GM12878 (cell line): ENCODE data around the gene CEP131. TPM values are rescaled to one million over a fixed set of nuclear protein-coding genes. Genes with fewer than 3 reads are reported as not detected.

Experiments
- ATAC-seq: fragments of 200-7000 bp; cut with Tn5 transposase; 3 replicates; pipeline ENCODE4 v1.9.1; 2020; ENCODE audit warnings: mild to moderate bottlenecking, moderate library complexity
- BruUV-seq: library from RNA; stranded (reverse); fragments of 400-500 nt; replicated peaks from 2 replicates; lab custom pipeline; 2021; lab: Mats Ljungman, UMichigan
- CTCF ChIA-PET: fragments of 300-600 bp; sonication (Branson Sonifier 250); formaldehyde crosslinking; extraction: SDS; loops from one replicate; lab custom pipeline; 2021; ENCODE audit warnings: inconsistent platforms; lab: Yijun Ruan, JAX
- POLR2A ChIA-PET: fragments of 350-600 bp; formaldehyde crosslinking; extraction: SDS; loops from one replicate; lab custom pipeline; 2021; ENCODE audit warnings: inconsistent platforms; lab: Charles Lee
- RAD21 ChIA-PET: fragments of 300-600 bp; sonication (Branson Sonifier 250); formaldehyde crosslinking; loops from one replicate; lab custom pipeline; 2023; ENCODE audit warnings: antibody characterized with exemption; ENCODE audit not compliant: unreplicated experiment; lab: Charles Lee
- SMC1A ChIA-PET: fragments of 300-600 bp; sonication (Branson Sonifier 250); formaldehyde crosslinking; loops from one replicate; lab custom pipeline; 2023; ENCODE audit not compliant: unreplicated experiment, uncharacterized antibody; lab: Charles Lee
- DNase-seq: peaks from one replicate; pipeline ENCODE4 v3.0.0-alpha.2; 2011; ENCODE audit warnings: low read depth, low spot score
- FAIRE-seq: peaks from 3 replicates; lab custom pipeline; 2011; peaks lifted over from hg19 to GRCh38; lab: Jason Lieb, UNC
- H2AFZ ChIP-seq: 2 replicates; pipeline ENCODE4 v1.6.0; 2011; ENCODE audit warnings: low read depth, low read length, control low read depth; ENCODE audit not compliant: control insufficient read depth
- H3K27ac ChIP-seq: 2 replicates; pipeline ENCODE4 v1.5.1; 2011; ENCODE audit warnings: control low read depth; ENCODE audit not compliant: control insufficient read depth, insufficient read depth
- H3K27me3 ChIP-seq, 2 experiments: replicated peaks in 1 of 2; 2 replicates each; pipeline versions ENCODE4 v1.6.0 to v1.6.1; 2011; ENCODE audit warnings: low read length in 1 of 2; ENCODE audit not compliant: control insufficient read depth in 2 of 2, insufficient read depth in 2 of 2
- H3K36me3 ChIP-seq, 2 experiments: 2 replicates each; pipeline ENCODE4 v1.5.1; 2011; ENCODE audit warnings: low read length in 1 of 2; ENCODE audit not compliant: control insufficient read depth in 2 of 2, insufficient read depth in 2 of 2
- H3K4me1 ChIP-seq: 2 replicates; pipeline ENCODE4 v1.6.1; 2011; ENCODE audit warnings: mild to moderate bottlenecking, low read length, moderate library complexity, mixed read lengths; ENCODE audit not compliant: control insufficient read depth, insufficient read depth
- H3K4me2 ChIP-seq: 2 replicates; pipeline ENCODE4 v1.6.0; 2011; ENCODE audit warnings: control low read depth; ENCODE audit not compliant: control insufficient read depth, insufficient read depth
- H3K4me3 ChIP-seq: fragments of 200-600 bp; sonication (generic); 2 replicates; pipeline ENCODE4 v1.5.1; 2016
- H3K79me2 ChIP-seq: 2 replicates; pipeline ENCODE4 v1.6.0; 2011; ENCODE audit warnings: low read length; ENCODE audit not compliant: control insufficient read depth, insufficient read depth
- H3K9ac ChIP-seq: 2 replicates; pipeline ENCODE4 v1.8.0; 2011; ENCODE audit warnings: low read length, control low read depth, mixed read lengths; ENCODE audit not compliant: control insufficient read depth, insufficient read depth
- H3K9me3 ChIP-seq: replicated peaks from 3 replicates; pipeline ENCODE4 v1.5.1; 2011; ENCODE audit warnings: mild to moderate bottlenecking, low read length; ENCODE audit not compliant: control insufficient read depth, insufficient read depth
- H4K20me1 ChIP-seq: 2 replicates; pipeline ENCODE4 v1.6.0; 2011; ENCODE audit not compliant: control insufficient read depth, insufficient read depth
- CBX3 ChIP-seq: fragments of 200-600 bp; sonication (generic); IDR thresholded peaks from 2 replicates; pipeline ENCODE4 v1.6.1; 2016; ENCODE audit warnings: low read depth, borderline replicate concordance
- KLF5 ChIP-seq: fragments of 450-650 bp; IDR thresholded peaks from 2 replicates; pipeline ENCODE4 v1.6.1; 2014; ENCODE audit warnings: mild to moderate bottlenecking; ENCODE audit not compliant: partially characterized antibody
- PAX5 ChIP-seq: IDR thresholded peaks from 2 replicates; pipeline ENCODE4 v1.6.1; 2011; ENCODE audit warnings: low read depth, low read length, borderline replicate concordance
- PML ChIP-seq: IDR thresholded peaks from 2 replicates; pipeline ENCODE4 v1.6.1; 2012; ENCODE audit warnings: low read length, inconsistent platforms
- RB1 ChIP-seq: fragments of 450-650 bp; formaldehyde crosslinking; IDR thresholded peaks from 2 replicates; pipeline ENCODE4 v1.6.1; 2017; ENCODE audit warnings: mild to moderate bottlenecking, borderline replicate concordance
- RCOR1 ChIP-seq: conservative IDR thresholded peaks from 2 replicates; pipeline ENCODE4 v1.6.1; 2012; ENCODE audit warnings: low read depth, low read length, improper control_type of control experiment
- STAT3 ChIP-seq: IDR thresholded peaks from 2 replicates; pipeline ENCODE4 v1.6.1; 2011; ENCODE audit warnings: low read depth, low read length, improper control_type of control experiment
- WGBS: methylation state at CpG from one replicate; pipeline ENCODE4 v1.1.6; 2016; ENCODE audit warnings: low lambda C conversion rate; ENCODE audit not compliant: insufficient replicate concordance, insufficient coverage; ENCODE audit errors: missing lambda C conversion rate; 5-methylcytosine and 5-hydroxymethylcytosine counted together
- in situ Hi-C: fragments of 300-500 bp; cut with MboI; formaldehyde crosslinking; loops from 9 replicates; pipeline ENCODE4 v1.14.3; 2018; ENCODE audit warnings: mixed read lengths
- intact Hi-C: fragments of 100-400 bp; cut with micrococcal nuclease; formaldehyde crosslinking; loops from one replicate; pipeline ENCODE4 v1.14.2; 2022; ENCODE audit not compliant: unreplicated experiment
- polyA plus RNA-seq, 11 experiments: library from polyadenylated mRNA; depleted of rRNA in 4 of 11; unstranded in 6 of 11; stranded (reverse) in 5 of 11; fragments of >200 nt; fragmentation: Nextera tagmentation in 4 of 11; fragmentation: Illumina TruSeq in 1 of 11; extraction: Ambion mirVana in 4 of 11; extraction: Trizol in 1 of 11; gene quantifications; 1 replicate in 1 of 11; 2 replicates in 10 of 11; pipeline versions ENCODE4 v1.2.1 to v1.2.3, GENCODE V29; 2011 to 2016; ENCODE audit warnings: inconsistent platforms in 2 of 11, missing spikeins in 2 of 11, low read depth in 1 of 11
- total RNA-seq, 4 experiments: library from RNA; depleted of rRNA in 3 of 4; stranded (reverse); fragments of >200 nt in 3 of 4; fragmentation: Illumina TruSeq in 1 of 4; extraction: Trizol in 1 of 4; gene quantifications; 2 replicates each; pipeline versions ENCODE4 v1.2.1 to v1.2.3, GENCODE V29; 2013 to 2021

The CEP131 gene
- total and polyA plus RNA-seq, 10 of the 15 experiments (the other 5 are each of a cell fraction or from before 2014, with no cell fraction given): 0.05 to 17.3 (median 6.7) TPM

- no peak for TF ChIP-seq KLF5
- TF ChIP-seq PAX5: no peak
- no peak for TF ChIP-seq STAT3
- no peak for TF ChIP-seq PML
Measured at GRCh38 chr17:81260171-81260570, 37.4 kb upstream of the CEP131 start (continued).

- no peak for FAIRE-seq
- Histone ChIP-seq H3K36me3 (peaks cover 9 to 22% of the 10 kb centered on the region in 2 experiments; a peak in 3 of 4 replicates), H3K9ac (no peak overlapping the region), H3K9me3 (no peaks in the 10 kb centered on the region), H3K27me3 (no peaks in the 10 kb centered on the region), H2AFZ (no peak overlapping the region), H3K79me2 (no peaks in the 10 kb centered on the region), H3K4me3 (no peak overlapping the region), H3K27ac (no peak overlapping the region), H4K20me1 (no peaks in the 10 kb centered on the region), H3K4me2 (no peak overlapping the region), H3K4me1 (no peaks in the 10 kb centered on the region)
- intact Hi-C loops (loop anchor here (10.0 kb wide), 1 partner anchor 256 kb away; the partner anchor contains the start of gene ACTG1), in situ Hi-C loops (loop anchor here (5.0 kb wide), 1 partner anchor 218 kb away; no protein-coding TSS in a partner anchor)
- no peak for ATAC-seq
- ChIA-PET CTCF (interaction anchor here (0.8 to 1.2 kb wide), 2 partner anchors 226 to 342 kb away, joined by 3 read pairs; no protein-coding TSS in a partner anchor), POLR2A (interaction anchor here (0.6 kb wide), 1 partner anchor 12 kb away, joined by 6 read pairs; no protein-coding TSS in a partner anchor), RAD21 (no interaction called here), SMC1A (no interaction called here)
- 81% methylated on average over 23 of the region's 23 CpGs for WGBS
- DNase-seq: no peak
- no peak for TF ChIP-seq RB1
- no peak for TF ChIP-seq CBX3
- TF ChIP-seq RCOR1: no peak
- BruUV-seq: no TSS peak
Measured at GRCh38 chr17:81259058-81259605, 36.4 kb upstream of the CEP131 start.
